GM06990 (cell line): ENCODE results near the gene ARID1B.

Experiments used
- DNase-seq: peaks from one replicate; pipeline ENCODE4 v3.0.0-alpha.2; 2011; ENCODE audit not compliant: insufficient read length; ENCODE audit errors: extremely low read depth
- H3K27me3 ChIP-seq: replicated peaks from 2 replicates; pipeline ENCODE4 v1.6.0; 2011; ENCODE audit warnings: low read length; ENCODE audit not compliant: control insufficient read depth, insufficient read depth
- H3K36me3 ChIP-seq: 2 replicates; pipeline ENCODE4 v1.5.1; 2011; ENCODE audit warnings: low read length; ENCODE audit not compliant: control insufficient read depth, insufficient read depth
- H3K4me3 ChIP-seq: replicated peaks from 2 replicates; pipeline ENCODE4 v1.5.1; 2011; ENCODE audit warnings: low read depth, mild to moderate bottlenecking, control low read depth, low read length
- CTCF ChIP-seq: IDR thresholded peaks from 2 replicates; pipeline ENCODE4 v1.5.1; 2011; ENCODE audit warnings: low read length, control low read depth, mild to moderate bottlenecking, inconsistent platforms; ENCODE audit not compliant: insufficient read depth, poor library complexity, severe bottlenecking

The ARID1B gene

GRCh38 chr6:156916130-156916801, 139.1 kb downstream of the ARID1B start:
- no peak for TF ChIP-seq CTCF
- no peak for DNase-seq
- H3K4me3 ChIP-seq = peak overlapping the region; percentile 25

GRCh38 chr6:156917213-156917612, 140.0 kb downstream of the ARID1B start:
- no peak for DNase-seq
- Histone ChIP-seq H3K4me3 (no peak overlapping the region; the same call in 1 of the 2 replicates), H3K27me3 (no peaks in the 10 kb centered on the region), H3K36me3 (no peaks in the 10 kb centered on the region; the same call in 1 of the 2 replicates)
- no peak for TF ChIP-seq CTCF

More at GRCh38 chr6:156916130-156916801, 139.1 kb downstream of the ARID1B start:
- no peaks in the 10 kb centered on the region for H3K27me3 ChIP-seq
- H3K36me3 ChIP-seq = no peaks in the 10 kb centered on the region; the same call in 1 of the 2 replicates

- no peak for DNase-seq
- Histone ChIP-seq H3K4me3 (no peak overlapping the region), H3K36me3 (no peaks in the 10 kb centered on the region; the same call in 1 of the 2 replicates), H3K27me3 (no peaks in the 10 kb centered on the region)
- TF ChIP-seq CTCF = no peak
Observed at GRCh38 chr6:156918647-156919046, 141.5 kb downstream of the ARID1B start.

GRCh38 chr6:156919370-156919769, 142.2 kb downstream of the ARID1B start:
- TF ChIP-seq CTCF = no peak
- Histone ChIP-seq H3K27me3 (no peaks in the 10 kb centered on the region), H3K36me3 (no peaks in the 10 kb centered on the region; the same call in 1 of the 2 replicates), H3K4me3 (no peak overlapping the region)
- no peak for DNase-seq

GRCh38 chr6:156919814-156920369, 142.7 kb downstream of the ARID1B start:
- H3K4me3 ChIP-seq = no peak overlapping the region
- no peak for DNase-seq
- no peaks in the 10 kb centered on the region for H3K27me3 ChIP-seq
- no peak for TF ChIP-seq CTCF
- no peaks in the 10 kb centered on the region; the same call in 1 of the 2 replicates for H3K36me3 ChIP-seq

GRCh38 chr6:156924246-156924645, 147.1 kb downstream of the ARID1B start:
- no peak for DNase-seq

More at GRCh38 chr6:156924246-156924645, 147.1 kb downstream of the ARID1B start:
- no peak overlapping the region for H3K4me3 ChIP-seq
- H3K36me3 ChIP-seq = peaks cover 2% of the 10 kb centered on the region
- no peaks in the 10 kb centered on the region for H3K27me3 ChIP-seq
- no peak for TF ChIP-seq CTCF
